Peyer's patch (tissue), 4 donors: ENCODE measurements around the gene CXCL16.

Source experiments
- CTCF ChIP-seq, 6 experiments: fragments of 450-650 bp in 4 of 6; fragments of 200-600 bp in 2 of 6; sonication (generic) in 1 of 6; IDR thresholded peaks; one replicate each; pipeline ENCODE4 v1.5.1; 2017 to 2019; ENCODE audit warnings: antibody characterized with exemption in 6 of 6, mild to moderate bottlenecking in 3 of 6, moderate library complexity in 1 of 6
- POLR2A ChIP-seq, 2 donors: fragments of 450-650 bp; IDR thresholded peaks; one replicate each; pipeline ENCODE4 v1.5.1; 2017; ENCODE audit warnings: antibody characterized with exemption in 2 of 2, mild to moderate bottlenecking in 2 of 2, moderate library complexity in 2 of 2

GRCh38 chr17:4742133-4742532, 2.4 kb upstream of the CXCL16 start:
- TF ChIP-seq CTCF (IDR thresholded peaks at IDR 0.05), result no peak
- no peak for TF ChIP-seq POLR2A (IDR thresholded peaks at IDR 0.05)
